Measurements from ENCODE around the gene RFNG. TPM values are rescaled to one million over a fixed set of nuclear protein-coding genes. Genes with fewer than 3 reads are reported as not detected.

RFNG gene
- total RNA-seq, 4 donors from 2014 or later: 11.8 to 33.7 (median 23.3) TPM

DNA sequence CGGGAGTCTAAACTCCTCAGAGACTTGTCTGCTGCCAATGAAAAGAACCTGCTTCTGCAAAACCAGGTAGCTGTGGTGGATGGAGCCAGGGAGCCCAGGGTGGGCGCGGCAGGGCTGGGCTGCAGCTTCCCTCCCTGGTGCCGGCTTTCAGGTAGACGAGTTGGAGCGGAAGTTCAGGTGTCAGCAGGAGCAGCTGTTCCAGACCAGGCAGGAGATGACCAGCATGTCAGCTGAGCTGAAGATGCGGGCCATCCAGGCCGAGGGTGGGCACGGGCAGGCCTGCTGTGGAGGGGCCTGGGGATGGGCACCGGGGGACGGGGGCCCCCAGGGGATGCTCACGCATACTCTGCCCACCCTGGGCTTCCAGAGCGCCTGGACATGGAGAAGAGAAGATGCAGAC lies 23.4 kb downstream of the RFNG start:
- DNase-seq: no peak
- H3K27ac ChIP-seq: no peak overlapping the region
- no peaks in the 10 kb centered on the region for H3K36me3 ChIP-seq
- TF ChIP-seq POLR2A (IDR thresholded peaks at IDR 0.05) (no peak), CTCF (IDR thresholded peaks at IDR 0.05) (no peak)
- H3K27me3 ChIP-seq: peaks cover 0 to 3% of the 10 kb centered on the region in 2 donors
- H3K9me3 ChIP-seq: no peaks in the 10 kb centered on the region
- H3K4me1 ChIP-seq: peaks cover 0 to 19% of the 10 kb centered on the region in 2 donors
- intact Hi-C loops (cut with DNase I; ENCODE audit: low total_unique reads): no loop called here
- H3K4me3 ChIP-seq: no peak overlapping the region

- H3K27me3 ChIP-seq: no peaks in the 10 kb centered on the region
- no peaks in the 10 kb centered on the region for H3K36me3 ChIP-seq
- TF ChIP-seq CTCF (IDR thresholded peaks at IDR 0.05): no peak
- no peak for TF ChIP-seq POLR2A (IDR thresholded peaks at IDR 0.05)
- H3K9me3 ChIP-seq: no peaks in the 10 kb centered on the region
- no peak overlapping the region for H3K27ac ChIP-seq
- intact Hi-C loops (cut with DNase I; ENCODE audit: low total_unique reads): no loop called here
- H3K4me1 ChIP-seq: peaks cover 0 to 24% of the 10 kb centered on the region in 2 donors
- no peak overlapping the region for H3K4me3 ChIP-seq
- DNase-seq: no peak
Observed at GRCh38 chr17:82025401-82026107, 26.1 kb downstream of the RFNG start.

- TF ChIP-seq POLR2A (IDR thresholded peaks at IDR 0.05) (no peak), CTCF (IDR thresholded peaks at IDR 0.05) (no peak)
- H3K27me3 ChIP-seq: no peaks in the 10 kb centered on the region
- H3K4me3 ChIP-seq: no peak overlapping the region
- intact Hi-C loops (cut with DNase I; ENCODE audit: low total_unique reads): no loop called here
- H3K9me3 ChIP-seq: no peaks in the 10 kb centered on the region
- H3K36me3 ChIP-seq: no peaks in the 10 kb centered on the region
- no peak overlapping the region for H3K27ac ChIP-seq
- H3K4me1 ChIP-seq: peaks cover 0 to 20% of the 10 kb centered on the region in 2 donors
- no peak for DNase-seq
Observed at GRCh38 chr17:82024859-82025258, 26.8 kb downstream of the RFNG start.

DNA sequence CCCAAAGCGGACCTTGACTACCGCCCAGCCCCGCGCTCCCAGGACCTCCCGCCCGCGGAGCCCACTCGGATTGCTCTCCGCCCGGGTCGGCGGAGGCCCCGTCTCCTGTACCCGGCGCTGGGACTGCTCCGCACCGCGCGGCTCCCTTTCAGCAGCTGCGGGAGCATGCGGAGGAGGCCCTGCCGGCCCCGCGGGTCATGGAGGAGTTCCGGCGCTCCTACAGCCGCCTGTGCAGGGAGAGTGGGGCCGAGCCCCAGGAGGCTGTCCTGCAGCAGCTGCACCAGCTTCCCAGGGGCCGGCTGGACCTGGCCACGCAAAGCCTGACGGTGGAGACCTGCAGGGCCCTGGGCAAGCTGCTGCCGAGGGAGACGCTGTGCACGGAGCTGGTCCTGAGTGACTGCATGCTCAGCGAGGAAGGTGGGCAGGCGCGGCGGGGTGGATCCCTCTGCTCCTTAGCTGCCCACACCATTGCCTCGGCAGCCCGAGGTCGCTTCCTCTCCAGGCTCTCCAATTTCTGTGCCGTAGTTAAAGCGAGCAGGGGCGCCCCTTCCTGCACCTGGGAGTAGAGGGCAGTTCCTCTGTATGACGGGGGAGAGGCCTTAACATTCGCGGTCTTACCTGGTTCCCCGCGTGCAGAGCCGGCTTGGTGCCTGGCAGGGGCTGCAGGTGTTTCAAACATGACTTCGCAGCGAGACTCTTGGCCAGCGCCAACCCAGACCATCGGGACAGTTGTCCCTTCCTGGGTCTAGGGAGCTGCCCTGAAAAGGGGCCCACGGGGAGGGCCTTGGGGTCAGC lies 28.0 kb downstream of the RFNG start:
- H3K27ac ChIP-seq: peak overlapping the region in 1 of 2 donors; percentile 42
- H3K9me3 ChIP-seq: no peaks in the 10 kb centered on the region
- intact Hi-C loops (cut with DNase I; ENCODE audit: low total_unique reads): no loop called here
- TF ChIP-seq POLR2A (IDR thresholded peaks at IDR 0.05): no peak
- no peak for TF ChIP-seq CTCF (IDR thresholded peaks at IDR 0.05)
- H3K36me3 ChIP-seq: no peaks in the 10 kb centered on the region
- no peaks in the 10 kb centered on the region for H3K27me3 ChIP-seq
- peaks cover 0 to 20% of the 10 kb centered on the region in 2 donors for H3K4me1 ChIP-seq
- no peak for DNase-seq
- H3K4me3 ChIP-seq: peak overlapping the region; percentile 66 to 74

- no peaks in the 10 kb centered on the region for H3K36me3 ChIP-seq
- H3K4me1 ChIP-seq: peaks cover 0 to 20% of the 10 kb centered on the region in 2 donors
- no peaks in the 10 kb centered on the region for H3K27me3 ChIP-seq
- no peak for TF ChIP-seq CTCF (IDR thresholded peaks at IDR 0.05)
- TF ChIP-seq POLR2A (IDR thresholded peaks at IDR 0.05): no peak
- intact Hi-C loops (cut with DNase I; ENCODE audit: low total_unique reads): no loop called here
- no peaks in the 10 kb centered on the region for H3K9me3 ChIP-seq
- peak; percentile 99 to 100 for DNase-seq
- H3K4me3 ChIP-seq: peak within 1 kb of the TSS; percentile 67 to 88
- H3K27ac ChIP-seq: peak within 1 kb of the TSS in 1 of 2 donors; percentile 77
Observed at GRCh38 chr17:82022981-82023446, 28.6 kb downstream of the RFNG start, which contains the start of gene LRRC45. Gene LRRC45, plus strand, starts transcription at chr17:82023305. Its CDS starts 339 bp downstream, at chr17:82023644.

All from uterus (tissue), 4 donors.